ENCODE data around the gene ALDOB. TPM values are rescaled to one million over a fixed set of nuclear protein-coding genes. Genes with fewer than 3 reads are reported as not detected.

The ALDOB gene
- total RNA-seq, 1 donor from 2014 or later: not detected

DNA sequence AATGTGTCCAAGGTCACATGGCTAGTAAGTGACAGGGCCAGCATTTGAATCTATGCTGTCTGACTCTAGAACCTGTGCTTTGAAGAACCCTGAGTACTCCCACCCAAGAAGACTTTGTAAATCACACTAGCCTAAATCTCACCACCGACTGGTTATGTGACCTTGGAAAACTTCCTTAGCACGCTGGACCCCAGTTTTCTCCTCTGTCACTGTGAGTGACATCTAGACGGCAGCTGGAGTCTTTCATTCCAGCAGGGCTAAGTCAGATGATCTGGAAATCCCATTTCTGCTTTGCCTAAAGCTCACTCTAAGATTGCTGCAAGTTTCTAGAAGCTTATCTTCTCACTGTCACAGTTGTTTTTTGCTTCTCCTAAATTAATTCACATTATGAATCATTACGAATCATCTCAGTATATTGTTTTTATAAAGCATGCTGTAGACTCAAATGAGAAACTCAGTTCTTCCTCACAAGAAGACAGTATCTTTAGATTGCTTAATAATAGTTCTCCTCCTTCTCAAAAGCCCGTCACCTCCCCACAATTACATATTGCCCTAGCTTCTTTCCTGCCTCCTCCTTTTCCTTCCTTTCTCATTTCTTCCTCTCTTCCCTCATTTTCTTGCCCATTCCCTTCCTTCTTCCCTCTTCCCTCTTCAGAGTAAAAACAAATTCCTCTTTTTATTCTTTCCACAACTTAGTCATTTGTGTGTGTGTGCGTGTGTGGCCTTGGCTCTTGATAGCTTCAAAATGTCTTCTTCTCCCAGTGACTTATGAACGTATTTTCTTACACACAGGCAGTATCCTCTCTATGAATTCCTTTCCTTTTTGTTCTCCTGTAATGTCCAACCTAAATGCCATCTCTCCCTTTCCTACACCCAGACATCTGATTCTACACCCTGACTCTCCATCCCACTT, 16.8 kb downstream of the ALDOB start:
- H3K36me3 Mint-ChIP-seq (ENCODE audit: low read depth): peaks cover 19% of the 10 kb centered on the region
- peaks cover 13% of the 10 kb centered on the region for H3K9me3 Mint-ChIP-seq
- H3K4me3 Mint-ChIP-seq: no peak overlapping the region
- H3K27ac Mint-ChIP-seq (ENCODE audit: unreplicated experiment): no peak overlapping the region
- no peaks in the 10 kb centered on the region for H3K4me1 Mint-ChIP-seq
- H3K27me3 Mint-ChIP-seq (ENCODE audit: low read depth): no peaks in the 10 kb centered on the region
- DNase-seq (ENCODE audit: low read depth, low spot score): no peak
- TF ChIP-seq, protein P1, sequence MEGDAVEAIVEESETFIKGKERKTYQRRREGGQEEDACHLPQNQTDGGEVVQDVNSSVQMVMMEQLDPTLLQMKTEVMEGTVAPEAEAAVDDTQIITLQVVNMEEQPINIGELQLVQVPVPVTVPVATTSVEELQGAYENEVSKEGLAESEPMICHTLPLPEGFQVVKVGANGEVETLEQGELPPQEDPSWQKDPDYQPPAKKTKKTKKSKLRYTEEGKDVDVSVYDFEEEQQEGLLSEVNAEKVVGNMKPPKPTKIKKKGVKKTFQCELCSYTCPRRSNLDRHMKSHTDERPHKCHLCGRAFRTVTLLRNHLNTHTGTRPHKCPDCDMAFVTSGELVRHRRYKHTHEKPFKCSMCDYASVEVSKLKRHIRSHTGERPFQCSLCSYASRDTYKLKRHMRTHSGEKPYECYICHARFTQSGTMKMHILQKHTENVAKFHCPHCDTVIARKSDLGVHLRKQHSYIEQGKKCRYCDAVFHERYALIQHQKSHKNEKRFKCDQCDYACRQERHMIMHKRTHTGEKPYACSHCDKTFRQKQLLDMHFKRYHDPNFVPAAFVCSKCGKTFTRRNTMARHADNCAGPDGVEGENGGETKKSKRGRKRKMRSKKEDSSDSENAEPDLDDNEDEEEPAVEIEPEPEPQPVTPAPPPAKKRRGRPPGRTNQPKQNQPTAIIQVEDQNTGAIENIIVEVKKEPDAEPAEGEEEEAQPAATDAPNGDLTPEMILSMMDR (conservative IDR thresholded peaks at IDR 0.05): no peak

DNA sequence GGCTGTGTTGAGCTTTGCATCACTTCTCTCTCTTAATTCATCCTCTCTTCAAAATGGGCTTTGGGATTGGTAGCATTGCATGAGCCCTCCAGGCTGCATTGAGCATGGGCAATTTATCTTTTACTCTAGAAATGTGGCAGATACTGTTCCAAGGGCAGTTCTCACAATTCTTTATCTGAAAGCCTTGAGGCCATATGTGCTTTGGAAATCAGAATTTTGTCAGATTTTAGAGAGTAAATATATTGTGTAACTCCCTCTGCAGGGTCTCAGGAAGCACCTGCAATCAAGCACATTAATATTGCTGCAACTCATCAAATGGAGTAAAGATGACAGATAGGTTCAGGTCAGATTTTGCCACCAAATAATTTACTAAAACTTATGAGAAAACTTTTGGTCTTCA, 17.6 kb downstream of the ALDOB start:
- Mint-ChIP-seq H3K9me3 (peaks cover 19% of the 10 kb centered on the region), H3K36me3 (ENCODE audit: low read depth) (peaks cover 27% of the 10 kb centered on the region)

DNA sequence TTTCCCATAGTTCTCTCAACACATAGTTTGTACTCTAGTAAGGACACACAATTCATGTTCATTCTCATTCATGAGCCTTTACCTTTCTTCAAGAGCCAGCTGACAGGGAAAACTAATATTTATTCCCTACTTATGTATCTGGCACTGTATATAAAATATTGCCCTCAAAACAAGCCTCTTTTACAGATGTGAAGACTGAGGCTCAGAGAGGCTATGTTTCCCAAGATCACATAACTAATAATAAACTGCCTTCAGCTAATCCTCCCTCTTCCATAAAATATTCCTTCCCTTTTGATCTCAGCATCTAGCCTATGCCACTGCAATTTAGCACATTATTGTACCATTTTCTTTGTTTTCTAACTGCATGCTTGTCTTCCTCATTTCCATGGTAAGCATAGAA, 18.2 kb downstream of the ALDOB start:
- Mint-ChIP-seq H3K36me3 (ENCODE audit: low read depth) (peaks cover 32% of the 10 kb centered on the region), H3K9me3 (peaks cover 24% of the 10 kb centered on the region), H3K4me1 (no peaks in the 10 kb centered on the region), H3K4me3 (no peak overlapping the region), H3K27me3 (ENCODE audit: low read depth) (no peaks in the 10 kb centered on the region), H3K27ac (ENCODE audit: unreplicated experiment) (no peak overlapping the region)
- no peak for DNase-seq (ENCODE audit: low read depth, low spot score)
- TF ChIP-seq, protein P1 (conservative IDR thresholded peaks at IDR 0.05): no peak

More for the DNA sequence above, 17.6 kb downstream of the ALDOB start:
- TF ChIP-seq, protein P1 (conservative IDR thresholded peaks at IDR 0.05): no peak
- H3K27me3 Mint-ChIP-seq (ENCODE audit: low read depth): no peaks in the 10 kb centered on the region
- no peak overlapping the region for H3K27ac Mint-ChIP-seq (ENCODE audit: unreplicated experiment)
- no peaks in the 10 kb centered on the region for H3K4me1 Mint-ChIP-seq
- no peak for DNase-seq (ENCODE audit: low read depth, low spot score)
- no peak overlapping the region for H3K4me3 Mint-ChIP-seq

DNA sequence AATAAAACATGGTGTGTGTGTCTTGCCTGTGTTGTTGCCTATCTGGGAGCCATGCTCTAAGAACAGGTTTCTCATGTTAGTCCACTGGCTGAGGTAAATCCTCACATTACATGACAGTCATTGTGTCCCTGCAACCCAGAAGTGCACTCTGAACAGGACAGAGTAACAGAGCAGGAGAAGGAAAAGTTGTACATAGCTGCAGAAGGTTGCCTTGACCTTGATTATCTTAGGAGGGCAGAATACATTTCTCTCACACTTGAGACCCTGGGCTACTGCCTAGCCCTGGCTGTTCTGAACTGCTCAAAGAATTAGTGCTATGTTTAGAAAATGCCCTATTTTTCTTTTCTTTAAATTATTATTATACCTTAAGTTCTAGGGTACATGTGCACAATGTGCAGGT, 20.0 kb downstream of the ALDOB start:
- DNase-seq (ENCODE audit: low read depth, low spot score): no peak
- Mint-ChIP-seq H3K4me1 (no peaks in the 10 kb centered on the region), H3K27ac (ENCODE audit: unreplicated experiment) (no peak overlapping the region), H3K36me3 (ENCODE audit: low read depth) (peaks cover 45% of the 10 kb centered on the region), H3K4me3 (no peak overlapping the region), H3K9me3 (peaks cover 30% of the 10 kb centered on the region), H3K27me3 (ENCODE audit: low read depth) (no peaks in the 10 kb centered on the region)
- TF ChIP-seq, protein P1 (conservative IDR thresholded peaks at IDR 0.05): no peak

DNA sequence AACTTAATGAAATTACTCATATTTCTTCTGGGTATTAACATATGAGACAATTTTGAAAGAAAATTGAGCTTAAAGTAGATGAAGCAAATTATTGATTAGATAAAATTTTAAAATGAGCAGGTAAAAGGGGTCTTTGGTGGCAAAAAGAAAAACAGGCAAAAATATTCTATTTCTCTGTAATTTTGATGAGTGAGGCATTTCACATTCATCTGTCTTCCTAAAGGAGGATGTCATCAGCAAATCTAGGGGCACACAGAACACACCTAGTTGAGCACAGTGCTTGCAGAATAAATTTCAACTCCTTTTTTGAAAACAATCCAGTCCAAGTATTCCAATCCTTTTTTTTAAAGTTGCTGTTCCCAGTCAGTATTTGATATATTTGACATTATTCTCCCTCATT, 20.7 kb downstream of the ALDOB start:
- DNase-seq (ENCODE audit: low read depth, low spot score): no peak
- Mint-ChIP-seq H3K27ac (ENCODE audit: unreplicated experiment) (no peak overlapping the region), H3K9me3 (peaks cover 30% of the 10 kb centered on the region), H3K36me3 (ENCODE audit: low read depth) (peaks cover 51% of the 10 kb centered on the region), H3K4me3 (no peak overlapping the region), H3K4me1 (no peaks in the 10 kb centered on the region), H3K27me3 (ENCODE audit: low read depth) (no peaks in the 10 kb centered on the region)
- TF ChIP-seq, protein P1 (conservative IDR thresholded peaks at IDR 0.05): no peak

Data from neural crest cell (in vitro differentiated cells).